Testis (tissue), 3 donors: ENCODE measurements around the gene NUAK1. TPM values are rescaled to one million over a fixed set of nuclear protein-coding genes. Genes with fewer than 3 reads are reported as not detected.

Experiments used
- DNase-seq: peaks from one replicate; pipeline ENCODE4 v3.0.0-alpha.2; 2019
- H3K27ac ChIP-seq, 2 donors: fragments of 200-600 bp; sonication (generic); one replicate each; pipeline ENCODE4 v1.5.1; 2019
- H3K27me3 ChIP-seq: fragments of 200-600 bp; sonication (generic); one replicate; pipeline ENCODE4 v1.5.1; 2019
- H3K36me3 ChIP-seq: fragments of 200-600 bp; sonication (generic); one replicate; pipeline ENCODE4 v1.5.1; 2017; ENCODE audit warnings: low read depth; ENCODE audit errors: missing control alignments
- H3K4me1 ChIP-seq: fragments of 200-600 bp; sonication (generic); one replicate; pipeline ENCODE4 v1.5.1; 2019
- H3K4me3 ChIP-seq, 2 donors: fragments of 200-600 bp; sonication (generic); one replicate each; pipeline ENCODE4 v1.5.1; 2017 to 2019
- H3K9me3 ChIP-seq: fragments of 200-600 bp; sonication (generic); one replicate; pipeline ENCODE4 v1.5.1; 2017
- POLR2A ChIP-seq: fragments of 450-650 bp; IDR thresholded peaks from one replicate; pipeline ENCODE4 v1.6.1; 2017; ENCODE audit warnings: antibody characterized with exemption, mild to moderate bottlenecking, moderate library complexity
- WGBS, 2 donors: methylation state at CpG; one replicate each; pipeline ENCODE4 v1.1.5; 2018; 5-methylcytosine and 5-hydroxymethylcytosine counted together
- intact Hi-C: fragments of 100-400 bp; cut with DNase I; formaldehyde crosslinking; loops from one replicate; pipeline ENCODE4 v1.15.1; 2023; ENCODE audit warnings: low total_unique reads
- polyA plus RNA-seq: library from polyadenylated mRNA; stranded (reverse); fragments of 350-450 nt; fragmentation: Illumina TruSeq; extraction: RNeasy Lipid Tissue Mini Kit (QIAGEN cat#74804); gene quantifications from one replicate; pipeline ENCODE4 v1.2.3, GENCODE V29; 2014; ENCODE audit warnings: low read depth, low replicate concordance; ENCODE audit not compliant: insufficient read depth
- total RNA-seq, 2 donors: library from RNA; depleted of rRNA; stranded (reverse); fragments of >200 nt; gene quantifications; one replicate each; pipeline ENCODE4 v1.2.3, GENCODE V29; 2016
- TF ChIP-seq, protein P1 (sequence below), 3 experiments: fragments of 450-650 bp in 2 of 3; fragments of 200-600 bp in 1 of 3; sonication (generic) in 1 of 3; IDR thresholded peaks; one replicate each; pipeline ENCODE4 v1.5.1; 2016 to 2019; ENCODE audit warnings: antibody characterized with exemption in 3 of 3, mild to moderate bottlenecking in 2 of 3, moderate library complexity in 1 of 3

NUAK1 gene
- total and polyA plus RNA-seq, 3 donors from 2014 or later = 6.6 to 9.1 (median 8.2) TPM

GRCh38 chr12:106079148-106079738 is 59.5 kb downstream of the NUAK1 start:
- H3K27me3 ChIP-seq = no peaks in the 10 kb centered on the region
- H3K27ac ChIP-seq = no peak overlapping the region
- intact Hi-C loops = no loop called here
- DNase-seq = no peak
- 78 to 80% methylated on average over 1 of the region's 1 CpG for WGBS, 2 donors
- H3K4me1 ChIP-seq = peaks cover 7% of the 10 kb centered on the region
- H3K4me3 ChIP-seq = no peak overlapping the region
- TF ChIP-seq, protein P1, sequence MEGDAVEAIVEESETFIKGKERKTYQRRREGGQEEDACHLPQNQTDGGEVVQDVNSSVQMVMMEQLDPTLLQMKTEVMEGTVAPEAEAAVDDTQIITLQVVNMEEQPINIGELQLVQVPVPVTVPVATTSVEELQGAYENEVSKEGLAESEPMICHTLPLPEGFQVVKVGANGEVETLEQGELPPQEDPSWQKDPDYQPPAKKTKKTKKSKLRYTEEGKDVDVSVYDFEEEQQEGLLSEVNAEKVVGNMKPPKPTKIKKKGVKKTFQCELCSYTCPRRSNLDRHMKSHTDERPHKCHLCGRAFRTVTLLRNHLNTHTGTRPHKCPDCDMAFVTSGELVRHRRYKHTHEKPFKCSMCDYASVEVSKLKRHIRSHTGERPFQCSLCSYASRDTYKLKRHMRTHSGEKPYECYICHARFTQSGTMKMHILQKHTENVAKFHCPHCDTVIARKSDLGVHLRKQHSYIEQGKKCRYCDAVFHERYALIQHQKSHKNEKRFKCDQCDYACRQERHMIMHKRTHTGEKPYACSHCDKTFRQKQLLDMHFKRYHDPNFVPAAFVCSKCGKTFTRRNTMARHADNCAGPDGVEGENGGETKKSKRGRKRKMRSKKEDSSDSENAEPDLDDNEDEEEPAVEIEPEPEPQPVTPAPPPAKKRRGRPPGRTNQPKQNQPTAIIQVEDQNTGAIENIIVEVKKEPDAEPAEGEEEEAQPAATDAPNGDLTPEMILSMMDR (IDR thresholded peaks at IDR 0.05) = no peak
- TF ChIP-seq POLR2A = no peak
- H3K9me3 ChIP-seq = no peaks in the 10 kb centered on the region
- H3K36me3 ChIP-seq = no peaks in the 10 kb centered on the region

- H3K27ac ChIP-seq = no peak overlapping the region
- H3K27me3 ChIP-seq = no peaks in the 10 kb centered on the region
- no peak for DNase-seq
- TF ChIP-seq POLR2A = no peak
- TF ChIP-seq, protein P1 (IDR thresholded peaks at IDR 0.05) = no peak
- no peaks in the 10 kb centered on the region for H3K9me3 ChIP-seq
- 76 to 82% methylated on average over 10 of the region's 10 CpGs for WGBS, 2 donors
- H3K4me3 ChIP-seq = no peak overlapping the region
- intact Hi-C loops = no loop called here
- H3K36me3 ChIP-seq = no peaks in the 10 kb centered on the region
- H3K4me1 ChIP-seq = peaks cover 7% of the 10 kb centered on the region
Measured at GRCh38 chr12:106078358-106079010, 60.3 kb downstream of the NUAK1 start.

GRCh38 chr12:106074706-106075392 is 63.9 kb downstream of the NUAK1 start:
- Histone ChIP-seq H3K27ac (no peak overlapping the region), H3K4me1 (no peaks in the 10 kb centered on the region), H3K9me3 (no peaks in the 10 kb centered on the region), H3K4me3 (no peak overlapping the region), H3K36me3 (no peaks in the 10 kb centered on the region), H3K27me3 (no peaks in the 10 kb centered on the region)
- WGBS, 2 donors = 71 to 75% methylated on average over 11 of the region's 11 CpGs
- intact Hi-C loops = no loop called here
- TF ChIP-seq, protein P1 (IDR thresholded peaks at IDR 0.05) = no peak
- TF ChIP-seq POLR2A = no peak
- no peak for DNase-seq

- H3K27me3 ChIP-seq = no peaks in the 10 kb centered on the region
- H3K9me3 ChIP-seq = no peaks in the 10 kb centered on the region
- H3K36me3 ChIP-seq = no peaks in the 10 kb centered on the region
- TF ChIP-seq, protein P1 (IDR thresholded peaks at IDR 0.05) = no peak
- TF ChIP-seq POLR2A = no peak
- WGBS, 2 donors = 85 to 86% methylated on average over 1 of the region's 1 CpG
- H3K4me1 ChIP-seq = no peaks in the 10 kb centered on the region
- H3K4me3 ChIP-seq = no peak overlapping the region
- DNase-seq = no peak
- intact Hi-C loops = no loop called here
- H3K27ac ChIP-seq = no peak overlapping the region
Measured at GRCh38 chr12:106074361-106074705, 64.4 kb downstream of the NUAK1 start.
